ENCODE measurements around the gene JOSD2.
A peak's percentile ranks its signal among the peaks of the same experiment; 100 is the strongest.

Gene JOSD2, protein sequence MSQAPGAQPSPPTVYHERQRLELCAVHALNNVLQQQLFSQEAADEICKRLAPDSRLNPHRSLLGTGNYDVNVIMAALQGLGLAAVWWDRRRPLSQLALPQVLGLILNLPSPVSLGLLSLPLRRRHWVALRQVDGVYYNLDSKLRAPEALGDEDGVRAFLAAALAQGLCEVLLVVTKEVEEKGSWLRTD

GRCh38 chr19:50511069-50511822, at the start of gene JOSD2:
JOSD2 (minus strand) TSS chr19:50511191; CDS start chr19:50510431, 760 bp downstream.
- H3K27ac Mint-ChIP-seq = peak within 1 kb of the TSS; percentile 95 to 96
- H3K9me3 Mint-ChIP-seq = no peaks in the 10 kb centered on the region
- peaks cover 33% of the 10 kb centered on the region for H3K27me3 Mint-ChIP-seq

DNA sequence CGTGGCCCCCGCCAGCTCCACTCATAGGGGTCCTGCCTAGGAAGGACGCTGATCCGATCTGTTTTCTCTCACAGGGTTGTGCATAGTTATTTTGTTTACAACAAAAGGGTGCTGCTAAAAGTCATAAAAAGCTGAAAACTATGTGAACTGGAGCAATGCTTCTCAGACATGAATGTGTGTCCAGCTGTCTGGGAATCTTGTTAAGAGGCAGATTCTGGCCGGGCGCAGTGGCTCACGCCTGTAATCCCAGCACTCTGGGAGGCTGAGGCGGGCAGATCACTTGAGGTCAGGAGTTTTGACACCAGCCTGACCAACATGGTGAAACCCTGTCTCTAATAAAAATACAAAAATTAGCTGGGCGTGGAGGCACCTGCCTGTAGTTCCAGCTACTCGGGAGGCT, 48.6 kb upstream of the JOSD2 start:
- Mint-ChIP-seq H3K27ac (no peak overlapping the region), H3K9me3 (no peaks in the 10 kb centered on the region), H3K4me1 (peaks cover 20% of the 10 kb centered on the region), H3K27me3 (peaks cover 86% of the 10 kb centered on the region), H3K4me3 (no peak overlapping the region)
- DNase-seq (no peak), ATAC-seq (no peak)

More at GRCh38 chr19:50511069-50511822, at the start of gene JOSD2:
- peak; percentile 92 for ATAC-seq
- DNase-seq = peak; percentile 94 to 98
- H3K4me1 Mint-ChIP-seq = peaks cover 39% of the 10 kb centered on the region
- H3K4me3 Mint-ChIP-seq = peak within 1 kb of the TSS; percentile 80 to 87

GRCh38 chr19:50558449-50558848, 47.5 kb upstream of the JOSD2 start:
- Mint-ChIP-seq H3K27me3 (peaks cover 86% of the 10 kb centered on the region), H3K4me3 (no peak overlapping the region), H3K9me3 (no peaks in the 10 kb centered on the region), H3K27ac (no peak overlapping the region), H3K4me1 (peaks cover 20% of the 10 kb centered on the region)
- DNase-seq = no peak
- no peak for ATAC-seq

DNA sequence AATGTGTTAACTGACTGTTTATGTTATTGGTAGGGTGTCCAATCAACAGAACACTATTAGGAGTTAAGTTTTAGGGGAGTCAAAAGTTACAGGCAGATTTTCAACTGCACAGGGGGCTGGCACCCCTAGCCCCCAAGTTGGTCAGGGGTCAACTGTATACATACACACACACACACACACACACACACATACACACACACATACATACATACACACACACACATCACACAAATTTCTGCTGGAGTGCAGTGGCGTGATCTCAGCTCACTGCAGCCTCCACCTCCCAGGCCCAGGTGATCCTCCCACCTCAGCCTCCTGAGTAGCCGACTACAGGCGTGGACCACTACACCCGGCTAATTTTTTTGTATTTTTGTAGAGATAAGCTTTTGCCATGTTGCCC, 47.0 kb upstream of the JOSD2 start:
- Mint-ChIP-seq H3K4me3 (no peak overlapping the region), H3K27ac (no peak overlapping the region), H3K9me3 (no peaks in the 10 kb centered on the region), H3K27me3 (peaks cover 86% of the 10 kb centered on the region), H3K4me1 (peaks cover 20% of the 10 kb centered on the region)
- no peak for DNase-seq
- no peak for ATAC-seq

DNA sequence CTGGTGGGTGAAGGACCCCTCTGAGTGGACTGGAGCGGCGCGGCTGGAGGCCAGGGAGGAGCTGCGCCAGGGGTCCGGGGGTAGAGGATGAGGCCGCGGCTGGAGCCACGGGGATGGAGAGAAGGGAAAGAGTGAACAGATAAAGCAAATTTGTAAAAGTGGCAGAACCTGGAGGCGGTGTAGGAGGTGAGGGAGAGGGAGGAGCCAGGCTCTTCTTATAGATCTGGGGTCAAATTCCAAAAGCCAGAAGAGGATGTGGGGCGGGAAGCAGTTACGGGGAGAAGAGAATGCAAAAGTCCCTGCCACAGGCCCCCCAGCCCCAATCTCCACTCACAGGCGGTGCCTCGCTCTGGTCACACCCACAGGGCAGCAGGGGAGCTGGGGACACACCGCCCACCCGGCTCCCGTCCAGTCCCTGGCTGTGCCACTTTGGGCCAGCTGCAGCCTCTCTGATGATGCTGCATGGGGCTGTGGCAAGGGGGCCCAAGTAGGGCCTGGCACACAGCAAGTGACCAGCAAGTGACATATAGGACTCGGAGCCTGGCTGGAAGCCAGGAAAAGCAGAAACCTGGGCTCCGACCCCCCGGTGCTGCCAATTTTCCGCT, 46.1 kb upstream of the JOSD2 start:
- H3K27me3 Mint-ChIP-seq = peaks cover 86% of the 10 kb centered on the region
- no peak overlapping the region for H3K27ac Mint-ChIP-seq
- DNase-seq (no peak), ATAC-seq (no peak)
- peak overlapping the region; percentile 13 to 39 for H3K4me3 Mint-ChIP-seq
- peaks cover 28% of the 10 kb centered on the region for H3K4me1 Mint-ChIP-seq
- H3K9me3 Mint-ChIP-seq = no peaks in the 10 kb centered on the region

GRCh38 chr19:50556282-50557008, 45.5 kb upstream of the JOSD2 start:
- Mint-ChIP-seq H3K27me3 (peaks cover 91% of the 10 kb centered on the region), H3K4me1 (peaks cover 33% of the 10 kb centered on the region), H3K4me3 (peak overlapping the region; percentile 98), H3K27ac (peak overlapping the region; percentile 84 to 93), H3K9me3 (no peaks in the 10 kb centered on the region)
- DNase-seq = peak; percentile 79 to 80
- peak; percentile 89 for ATAC-seq

DNA sequence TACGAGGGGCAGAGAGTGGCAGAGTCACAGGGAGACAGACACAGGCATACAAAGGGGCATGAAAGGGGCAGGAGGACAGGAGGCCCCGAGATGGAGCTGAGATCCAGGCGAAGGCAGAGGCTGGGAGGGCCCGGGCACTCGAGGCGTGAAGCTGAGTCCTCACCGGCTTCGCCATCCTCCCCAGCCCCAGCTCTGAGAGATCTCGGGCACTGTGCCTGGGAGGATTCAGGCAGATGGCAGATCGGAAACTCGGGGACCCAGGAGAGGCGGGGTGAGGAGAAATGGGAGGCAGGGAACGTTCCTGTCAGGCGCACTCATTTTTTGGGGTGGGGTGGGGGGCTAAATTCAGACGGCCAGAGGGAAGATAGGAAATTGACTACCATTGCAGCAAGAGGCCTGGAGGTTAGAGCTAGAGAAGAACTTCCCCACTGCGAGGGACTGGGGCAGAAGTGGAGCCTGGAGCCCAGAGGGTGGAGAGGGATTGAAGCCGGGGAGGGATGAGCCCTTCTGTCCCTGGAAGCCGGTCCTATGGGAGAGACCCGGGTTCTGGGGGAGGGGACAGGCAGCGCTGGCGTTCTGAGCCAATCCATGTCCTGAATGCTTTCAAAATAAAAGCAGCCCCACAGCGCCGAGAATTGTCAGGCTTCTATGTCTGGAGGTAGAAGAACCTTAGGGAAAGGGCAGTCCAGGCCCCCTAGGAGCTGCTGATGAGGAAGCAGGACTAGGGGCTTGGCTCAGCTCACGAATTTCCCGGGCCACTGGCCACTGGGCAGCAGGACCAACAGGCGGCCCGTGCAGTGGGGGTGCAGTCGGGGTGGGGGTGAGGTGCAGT, 44.7 kb upstream of the JOSD2 start:
- Mint-ChIP-seq H3K27me3 (peaks cover 99% of the 10 kb centered on the region), H3K27ac (no peak overlapping the region), H3K4me1 (peaks cover 33% of the 10 kb centered on the region), H3K4me3 (peak overlapping the region; percentile 38 to 98), H3K9me3 (no peaks in the 10 kb centered on the region)
- DNase-seq (no peak), ATAC-seq (no peak)

DNA sequence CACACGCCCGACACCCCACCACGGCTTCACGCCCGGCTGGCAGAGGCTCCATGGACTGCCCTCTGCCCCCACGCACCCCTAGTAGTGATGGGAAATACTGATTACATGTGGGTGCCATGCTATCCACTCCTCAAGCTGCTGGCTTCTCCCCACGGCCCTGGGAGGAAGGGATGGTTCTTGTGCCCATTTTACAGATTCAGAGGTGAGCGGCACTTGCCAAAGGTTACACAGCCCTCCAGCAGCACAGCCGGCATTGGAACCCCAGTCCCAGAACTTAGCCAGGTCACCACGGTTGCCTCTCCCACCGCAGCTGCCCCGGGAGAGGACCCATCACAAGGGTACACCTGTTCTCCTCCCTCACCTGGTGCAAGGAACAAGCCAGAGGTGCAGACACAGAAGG, 44.0 kb upstream of the JOSD2 start:
- Mint-ChIP-seq H3K27ac (no peak overlapping the region), H3K27me3 (peaks cover 99% of the 10 kb centered on the region), H3K4me3 (peak overlapping the region; percentile 38 to 98), H3K9me3 (no peaks in the 10 kb centered on the region), H3K4me1 (peaks cover 33% of the 10 kb centered on the region)
- ATAC-seq (no peak), DNase-seq (no peak)

GRCh38 chr19:50554212-50554611, 43.2 kb upstream of the JOSD2 start:
- no peak overlapping the region for H3K27ac Mint-ChIP-seq
- ATAC-seq (no peak), DNase-seq (no peak)
- no peaks in the 10 kb centered on the region for H3K9me3 Mint-ChIP-seq
- H3K4me3 Mint-ChIP-seq = no peak overlapping the region
- peaks cover 33% of the 10 kb centered on the region for H3K4me1 Mint-ChIP-seq
- peaks cover 99% of the 10 kb centered on the region for H3K27me3 Mint-ChIP-seq

GRCh38 chr19:50553134-50553703, 42.2 kb upstream of the JOSD2 start:
- DNase-seq = no peak
- peak overlapping the region in 1 of 2 donors; percentile 6 for H3K27ac Mint-ChIP-seq
- no peak for ATAC-seq
- peaks cover 95% of the 10 kb centered on the region for H3K27me3 Mint-ChIP-seq
- no peak overlapping the region for H3K4me3 Mint-ChIP-seq
- no peaks in the 10 kb centered on the region for H3K9me3 Mint-ChIP-seq
- peaks cover 33% of the 10 kb centered on the region for H3K4me1 Mint-ChIP-seq

DNA sequence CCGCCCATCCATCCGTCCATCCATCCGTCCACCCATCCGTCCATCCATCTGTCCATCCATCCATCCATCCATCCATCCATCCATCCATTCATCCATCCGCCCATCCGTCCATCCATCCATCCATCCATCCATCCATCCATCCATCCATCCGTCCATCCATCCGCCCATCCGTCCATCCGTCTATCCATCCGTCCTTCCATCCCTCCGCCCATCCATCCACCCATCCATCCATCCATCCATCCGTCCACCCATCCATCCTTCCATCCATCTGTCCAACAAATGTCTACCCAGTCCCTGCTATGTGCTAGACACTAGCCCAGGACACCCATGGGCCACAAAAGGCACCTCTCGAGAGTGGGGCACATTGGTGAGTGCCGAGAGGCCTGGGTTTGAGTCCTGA, 41.5 kb upstream of the JOSD2 start:
- no peaks in the 10 kb centered on the region for H3K9me3 Mint-ChIP-seq
- H3K27me3 Mint-ChIP-seq = peaks cover 89% of the 10 kb centered on the region
- no peak overlapping the region for H3K27ac Mint-ChIP-seq
- no peak for DNase-seq
- no peak overlapping the region for H3K4me3 Mint-ChIP-seq
- no peak for ATAC-seq
- H3K4me1 Mint-ChIP-seq = peaks cover 33% of the 10 kb centered on the region

DNA sequence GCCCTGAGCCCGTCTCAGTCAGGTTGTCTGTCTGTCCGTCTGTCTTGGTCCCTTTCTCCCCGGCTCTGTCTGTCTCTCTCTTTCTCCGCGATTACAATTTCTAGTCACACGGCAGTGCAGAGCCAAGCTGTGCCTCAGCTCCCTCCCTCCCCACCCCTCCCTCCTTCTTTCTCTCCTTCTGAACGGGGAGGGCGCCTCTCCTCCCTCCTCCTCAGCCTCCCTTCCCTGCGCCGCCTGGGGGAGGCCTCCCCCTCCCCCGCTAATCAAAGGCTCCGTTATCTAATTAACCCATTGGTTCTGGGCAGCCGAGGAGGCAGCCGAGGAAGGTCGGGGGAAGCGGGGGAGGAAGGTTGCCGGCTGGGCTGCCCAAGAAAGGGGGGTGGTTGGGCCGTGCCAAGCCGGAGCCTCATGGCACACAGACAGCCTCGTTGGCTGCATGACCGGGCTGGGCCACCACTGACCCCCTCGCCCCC, 40.8 kb upstream of the JOSD2 start:
- H3K27ac Mint-ChIP-seq = no peak overlapping the region
- no peak for DNase-seq
- no peak overlapping the region for H3K4me3 Mint-ChIP-seq
- H3K9me3 Mint-ChIP-seq = no peaks in the 10 kb centered on the region
- ATAC-seq = no peak
- H3K27me3 Mint-ChIP-seq = peaks cover 81% of the 10 kb centered on the region
- H3K4me1 Mint-ChIP-seq = peaks cover 29% of the 10 kb centered on the region

GRCh38 chr19:50551034-50551714, 40.2 kb upstream of the JOSD2 start:
- H3K9me3 Mint-ChIP-seq = no peaks in the 10 kb centered on the region
- H3K27ac Mint-ChIP-seq = no peak overlapping the region
- H3K4me1 Mint-ChIP-seq = peaks cover 23% of the 10 kb centered on the region
- ATAC-seq = no peak
- H3K4me3 Mint-ChIP-seq = no peak overlapping the region
- H3K27me3 Mint-ChIP-seq = peaks cover 75% of the 10 kb centered on the region
- no peak for DNase-seq

GRCh38 chr19:50550594-50550966, 39.6 kb upstream of the JOSD2 start:
- Mint-ChIP-seq H3K4me1 (peaks cover 18% of the 10 kb centered on the region), H3K9me3 (no peaks in the 10 kb centered on the region), H3K27me3 (peaks cover 69% of the 10 kb centered on the region), H3K4me3 (no peak overlapping the region), H3K27ac (no peak overlapping the region)
- no peak for ATAC-seq
- no peak for DNase-seq

Measured in stimulated activated naive CD8-positive, alpha-beta T cell treated with anti-CD3 and anti-CD28 coated beads, Interleukin-15, amount 100 ng/mL, for 72 hours (primary cell).